ENCODE data around the gene DHRSX. TPM values are rescaled to one million over a fixed set of nuclear protein-coding genes. Genes with fewer than 3 reads are reported as not detected.

Gene DHRSX, protein sequence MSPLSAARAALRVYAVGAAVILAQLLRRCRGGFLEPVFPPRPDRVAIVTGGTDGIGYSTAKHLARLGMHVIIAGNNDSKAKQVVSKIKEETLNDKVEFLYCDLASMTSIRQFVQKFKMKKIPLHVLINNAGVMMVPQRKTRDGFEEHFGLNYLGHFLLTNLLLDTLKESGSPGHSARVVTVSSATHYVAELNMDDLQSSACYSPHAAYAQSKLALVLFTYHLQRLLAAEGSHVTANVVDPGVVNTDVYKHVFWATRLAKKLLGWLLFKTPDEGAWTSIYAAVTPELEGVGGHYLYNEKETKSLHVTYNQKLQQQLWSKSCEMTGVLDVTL
- total RNA-seq = 25.4 and 44.6 TPM in 2 replicates

DNA sequence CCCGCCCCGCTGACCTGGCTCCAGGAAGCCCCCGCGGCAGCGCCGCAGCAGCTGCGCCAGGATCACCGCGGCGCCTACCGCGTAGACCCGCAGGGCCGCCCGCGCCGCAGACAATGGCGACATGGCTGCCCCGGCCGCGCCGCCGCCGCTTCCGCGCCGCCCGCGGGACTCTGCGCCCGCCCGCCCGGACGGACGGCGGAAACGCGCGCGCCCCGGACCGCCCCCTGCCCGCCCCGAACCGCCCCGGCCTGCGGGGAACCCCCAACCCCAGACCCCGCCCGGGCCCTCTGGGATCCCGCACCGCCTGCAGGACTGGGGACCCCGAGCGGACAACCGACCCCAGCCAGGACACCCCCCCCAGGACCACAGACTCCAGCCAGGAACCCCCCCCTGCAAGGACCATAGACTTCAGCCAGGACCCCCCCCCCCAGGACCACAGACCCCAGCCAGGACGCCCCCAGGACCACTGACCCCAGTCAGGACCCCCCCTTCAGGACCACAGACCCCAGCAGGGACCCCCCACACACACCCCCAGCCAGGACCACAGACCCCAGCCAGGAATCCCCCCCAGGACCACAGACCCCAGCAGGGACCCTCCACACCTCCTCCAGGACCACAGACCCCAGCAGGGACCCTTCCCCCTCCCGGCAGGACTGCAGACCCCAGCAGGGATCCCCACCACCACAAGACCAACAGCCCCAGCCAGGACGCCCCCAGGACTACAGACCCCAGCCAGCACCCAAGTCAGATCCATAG, at the start of gene DHRSX, which contains the start of gene ZBED1:
Gene DHRSX (minus strand): TSS at position 174 of the 756 bp plus-strand sequence. CDS start 51 bp downstream, at position 123.
Gene ZBED1 (minus strand): TSS at position 174 of the 756 bp plus-strand sequence. CDS start 10,257 bp downstream, outside the sequence.

Other genes with a start within 250 kb of the DHRSX start
- 23.5 and 27.7 TPM in 2 replicates for gene ZBED1, start within 50 bp of the DHRSX start, total RNA-seq
- 158 and 164 TPM in 2 replicates for gene CD99, start 190.3 kb upstream of the DHRSX start, total RNA-seq

All from bronchial smooth muscle cell (primary cell).